GM19463 (cell line): ENCODE measurements around the gene TSHZ2.

Source experiments
- ATAC-seq: cut with Tn5 transposase; IDR thresholded peaks from one replicate; pipeline ENCODE4 v1.9.1; 2021; ENCODE audit warnings: mild to moderate bottlenecking, moderate library complexity; ENCODE audit not compliant: unreplicated experiment

The TSHZ2 gene

DNA sequence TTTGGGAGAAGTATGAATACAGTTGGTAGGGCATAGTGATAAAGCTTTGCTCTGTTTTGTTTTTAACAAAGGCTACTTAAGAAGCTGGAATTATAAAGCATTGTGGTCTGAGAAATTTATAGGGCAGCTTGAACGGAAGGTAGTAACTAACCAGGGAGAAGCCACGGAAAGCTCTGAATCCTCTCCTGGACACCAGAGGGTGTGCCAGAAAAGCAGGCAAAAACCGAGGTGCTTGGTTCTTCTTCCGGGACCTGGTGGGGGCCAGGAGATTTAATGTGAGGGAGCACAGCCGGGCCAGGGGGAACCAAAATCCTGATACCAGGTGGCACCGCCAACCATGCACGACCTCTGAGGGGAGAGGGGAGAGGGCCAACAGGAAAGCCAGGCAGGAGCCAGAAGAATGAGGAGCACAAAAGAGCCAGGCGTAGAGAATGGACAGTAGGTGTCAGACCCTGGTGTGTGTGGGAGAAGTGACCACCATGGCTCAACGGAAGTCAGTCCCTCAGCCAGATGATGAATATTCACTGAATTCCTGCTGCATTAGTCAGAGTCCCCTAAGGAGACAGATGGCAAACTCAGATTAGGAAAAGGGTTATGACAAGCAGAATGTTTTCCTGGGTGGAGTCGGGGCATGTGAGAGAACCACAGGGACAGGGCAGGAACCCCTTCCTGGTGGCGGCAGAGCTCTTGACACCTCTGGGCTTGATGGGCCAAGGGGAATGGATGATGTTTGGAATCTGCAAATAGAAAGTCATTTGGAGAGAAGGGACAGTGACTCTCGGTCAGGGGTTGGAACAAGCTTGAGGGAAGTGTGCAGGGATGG lies 359.2 kb downstream of the TSHZ2 start:
- ATAC-seq = no peak

- no peak for ATAC-seq
Observed at GRCh38 chr20:53332022-53332837, 360.1 kb downstream of the TSHZ2 start.

DNA sequence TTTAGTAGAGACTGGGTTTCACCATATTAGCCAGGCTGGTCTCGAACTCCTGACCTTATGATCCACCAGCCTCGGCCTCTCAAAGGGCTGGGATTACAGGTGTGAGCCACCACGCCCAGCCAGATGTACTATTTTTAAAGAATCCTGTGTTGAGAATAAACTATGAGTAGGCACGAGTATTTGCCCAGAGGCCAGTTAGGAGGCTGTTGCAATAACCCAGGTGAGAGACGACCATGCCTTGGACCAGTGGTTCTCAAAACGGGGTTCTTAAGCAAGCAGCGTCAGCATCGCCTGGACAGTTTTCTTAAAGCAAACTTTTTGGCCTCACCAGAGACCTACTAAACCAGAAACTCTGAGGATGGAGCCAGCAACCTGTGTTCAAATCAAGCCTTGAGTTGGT lies 362.7 kb downstream of the TSHZ2 start:
- ATAC-seq = no peak

DNA sequence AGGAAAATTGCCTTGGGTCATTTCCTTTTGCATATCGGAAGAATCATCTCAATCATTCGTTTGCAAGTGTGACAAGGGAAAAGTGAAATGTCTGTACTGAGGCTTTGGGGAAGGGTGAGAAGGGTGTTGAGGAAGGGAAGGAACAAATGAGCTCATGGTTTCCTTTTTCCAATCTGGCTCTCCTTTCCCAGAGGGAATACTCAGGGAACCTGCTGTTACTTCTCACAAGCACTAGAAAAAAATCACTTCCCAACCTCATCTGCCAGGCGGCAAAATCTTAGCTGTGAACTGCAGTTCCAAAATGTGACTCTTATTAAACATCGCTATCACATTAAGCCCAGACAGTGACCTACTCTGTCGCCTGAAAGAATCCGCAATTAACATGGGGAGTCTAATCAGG lies 363.4 kb downstream of the TSHZ2 start:
- no peak for ATAC-seq

DNA sequence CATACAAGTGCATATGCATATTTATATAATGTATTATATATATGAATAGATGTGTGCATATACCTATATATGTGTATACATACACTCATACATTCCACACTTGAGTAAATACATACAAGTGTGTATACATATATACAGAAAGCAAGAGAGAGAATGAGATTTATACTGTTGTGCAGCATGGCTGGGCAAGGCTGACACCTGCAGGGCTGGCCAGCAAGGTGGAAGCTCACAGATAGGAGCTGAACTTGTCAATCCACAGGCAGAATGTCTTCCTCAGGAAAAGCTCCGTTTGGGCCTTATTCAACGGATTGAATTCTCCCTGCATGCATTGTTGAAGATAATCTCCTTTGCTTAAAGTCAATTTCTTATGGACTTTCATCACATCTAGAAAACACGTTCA lies 364.7 kb downstream of the TSHZ2 start:
- no peak for ATAC-seq

- no peak for ATAC-seq
Observed at GRCh38 chr20:53337390-53338101, 365.4 kb downstream of the TSHZ2 start.

DNA sequence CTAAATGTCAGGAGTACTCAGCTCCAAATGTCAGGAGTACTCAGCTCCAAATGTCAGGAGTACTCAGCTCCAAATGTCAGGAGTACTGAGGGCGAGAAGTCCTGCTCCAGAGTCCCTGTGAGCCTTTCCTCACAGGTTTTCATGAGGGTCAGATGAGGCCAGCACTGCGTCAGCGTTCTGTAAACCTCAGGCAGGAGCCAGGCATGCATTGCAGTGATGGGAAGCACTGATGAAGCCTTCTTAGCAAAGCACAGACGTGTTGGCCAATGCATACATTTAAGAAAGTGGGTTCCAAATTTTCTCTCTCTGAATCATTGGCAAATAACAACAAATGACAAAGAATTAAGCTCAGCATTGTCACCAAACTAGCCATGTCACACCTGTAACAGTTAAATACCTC lies 366.6 kb downstream of the TSHZ2 start:
- ATAC-seq = no peak

DNA sequence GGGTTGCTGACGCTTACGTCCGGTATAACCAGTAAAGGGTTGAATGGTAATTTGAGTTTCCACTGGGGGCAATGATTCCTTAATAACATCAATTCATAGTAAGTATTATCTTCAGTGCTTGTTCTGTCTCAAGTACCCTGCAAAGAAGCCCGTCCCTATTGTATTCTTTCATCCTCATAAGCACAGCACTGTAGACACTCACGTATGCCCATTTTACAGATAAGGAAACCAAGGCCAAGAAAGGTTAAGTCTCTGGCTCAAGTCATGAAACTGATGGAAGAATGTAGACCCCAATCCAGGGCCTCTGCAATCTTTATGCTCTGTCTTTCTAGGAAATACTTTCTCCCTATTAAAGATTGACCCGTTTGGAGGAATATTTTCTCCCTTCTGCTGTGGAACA lies 370.3 kb downstream of the TSHZ2 start:
- ATAC-seq = no peak

DNA sequence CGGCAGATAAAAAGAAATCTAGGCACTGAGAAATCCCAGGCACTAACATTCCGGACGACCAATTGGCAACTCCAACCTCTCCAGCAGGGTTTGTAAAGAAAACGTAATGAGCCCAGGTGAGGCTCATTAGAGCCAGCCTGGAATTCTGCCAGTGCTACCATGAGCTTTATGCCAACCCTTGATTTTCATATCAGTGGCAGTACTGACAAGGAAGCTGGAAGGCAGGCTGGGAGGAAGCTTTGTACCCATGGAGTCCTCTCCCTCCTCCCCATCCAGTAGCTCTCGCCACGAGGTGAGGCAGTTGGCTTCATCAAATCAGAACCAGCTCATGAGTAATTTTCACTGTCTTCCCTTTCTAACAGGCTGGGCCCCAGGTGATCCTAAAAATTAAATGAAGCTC lies 371.3 kb downstream of the TSHZ2 start:
- ATAC-seq = no peak

DNA sequence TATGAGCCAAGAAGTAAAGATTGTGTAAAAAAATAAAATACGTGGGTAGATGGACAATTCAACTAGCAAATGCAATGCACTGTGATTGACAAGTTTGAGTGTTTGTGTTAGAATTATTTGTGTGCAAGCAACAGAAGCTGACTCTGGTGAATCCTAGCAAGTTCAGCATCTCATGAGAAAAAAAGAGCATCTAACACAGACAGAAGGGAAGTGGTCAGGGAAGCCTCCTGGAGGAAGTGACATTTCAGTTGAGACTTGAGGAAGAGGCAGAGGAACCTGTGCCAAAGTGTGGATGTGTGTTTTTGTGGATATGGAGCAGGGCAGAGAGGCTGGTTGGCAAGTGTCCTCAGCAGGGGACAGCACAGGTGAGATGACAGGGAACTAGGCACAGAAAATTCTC lies 372.7 kb downstream of the TSHZ2 start:
- no peak for ATAC-seq

GRCh38 chr20:53345536-53346334 lies 373.6 kb downstream of the TSHZ2 start:
- ATAC-seq = no peak

GRCh38 chr20:53346335-53346648 lies 374.1 kb downstream of the TSHZ2 start:
- ATAC-seq = no peak

GRCh38 chr20:53349730-53350129 lies 377.6 kb downstream of the TSHZ2 start:
- ATAC-seq = no peak

DNA sequence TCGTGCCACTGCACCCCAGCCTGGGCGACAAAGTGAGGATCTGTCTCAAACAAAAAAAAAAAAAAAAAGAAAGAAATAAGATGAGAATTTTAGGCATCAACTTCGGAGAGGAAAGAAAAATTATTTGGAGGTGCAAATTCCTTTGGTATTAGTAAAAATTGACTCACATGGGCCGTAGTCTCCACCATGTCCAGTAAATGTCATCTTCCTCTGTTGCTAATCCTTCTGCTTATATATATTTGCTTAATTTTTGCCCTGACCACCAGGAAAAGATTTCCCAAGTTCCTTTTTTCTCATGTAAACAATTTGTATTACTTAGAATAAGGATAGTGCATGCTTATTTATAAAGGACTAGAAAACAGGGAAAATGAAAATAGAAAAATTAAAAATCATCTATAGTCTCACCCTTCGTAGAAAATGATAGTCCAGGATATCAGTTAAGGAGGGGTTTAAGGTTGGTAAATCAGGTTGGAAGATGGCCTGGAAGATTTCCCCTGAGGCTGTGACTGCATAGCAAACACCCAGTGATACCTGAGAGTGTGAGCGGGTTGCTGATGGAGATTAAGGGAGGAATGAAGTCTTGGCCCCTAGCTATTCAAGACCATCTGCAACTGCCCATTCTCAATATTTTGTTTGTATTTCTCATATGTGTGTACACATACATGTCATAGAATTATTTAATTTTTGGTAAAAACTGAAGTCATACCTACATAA lies 380.7 kb downstream of the TSHZ2 start:
- no peak for ATAC-seq

DNA sequence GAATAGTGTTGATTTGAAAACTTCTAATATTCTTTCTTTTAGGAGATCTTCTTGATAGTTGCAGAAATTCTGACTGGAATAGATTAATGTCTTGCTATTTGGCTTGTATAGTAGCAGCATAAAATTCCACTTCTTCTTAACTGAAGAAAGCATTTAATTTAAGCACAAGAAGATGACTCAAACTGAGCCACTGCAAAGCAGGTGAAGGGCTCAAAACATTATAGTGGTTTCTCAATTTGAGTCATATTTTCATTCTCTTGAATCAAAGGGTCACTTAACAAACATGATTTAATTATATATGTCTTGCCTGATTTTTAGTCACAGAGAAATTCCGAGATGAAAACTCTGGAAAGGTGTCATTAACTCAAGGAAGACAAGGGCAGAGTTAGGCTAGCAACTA lies 382.2 kb downstream of the TSHZ2 start:
- no peak for ATAC-seq

- no peak for ATAC-seq
Observed at GRCh38 chr20:53355790-53356189, 383.6 kb downstream of the TSHZ2 start.

GRCh38 chr20:53359425-53359824 lies 387.3 kb downstream of the TSHZ2 start:
- ATAC-seq = no peak

DNA sequence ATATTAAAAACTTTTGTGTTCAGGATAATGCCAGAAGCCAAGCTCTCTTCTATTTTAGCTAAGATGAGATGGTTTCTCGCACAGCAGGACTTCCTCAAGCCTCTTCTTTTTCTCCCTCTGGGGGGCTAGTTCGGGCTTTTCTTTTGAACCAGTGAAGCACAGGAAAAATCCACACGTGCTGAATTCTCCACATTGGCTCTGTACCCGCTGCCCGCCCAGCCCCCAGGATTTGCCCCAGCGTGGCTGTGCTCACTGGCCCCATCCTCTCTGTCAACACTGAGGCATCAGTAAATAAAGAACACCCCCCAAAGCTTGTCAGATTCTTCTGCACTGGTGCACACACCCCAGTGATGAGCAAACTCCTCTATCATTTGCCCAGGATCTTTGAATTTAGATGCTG lies 388.7 kb downstream of the TSHZ2 start:
- no peak for ATAC-seq

- no peak for ATAC-seq
Observed at GRCh38 chr20:53362736-53363135, 390.6 kb downstream of the TSHZ2 start.

DNA sequence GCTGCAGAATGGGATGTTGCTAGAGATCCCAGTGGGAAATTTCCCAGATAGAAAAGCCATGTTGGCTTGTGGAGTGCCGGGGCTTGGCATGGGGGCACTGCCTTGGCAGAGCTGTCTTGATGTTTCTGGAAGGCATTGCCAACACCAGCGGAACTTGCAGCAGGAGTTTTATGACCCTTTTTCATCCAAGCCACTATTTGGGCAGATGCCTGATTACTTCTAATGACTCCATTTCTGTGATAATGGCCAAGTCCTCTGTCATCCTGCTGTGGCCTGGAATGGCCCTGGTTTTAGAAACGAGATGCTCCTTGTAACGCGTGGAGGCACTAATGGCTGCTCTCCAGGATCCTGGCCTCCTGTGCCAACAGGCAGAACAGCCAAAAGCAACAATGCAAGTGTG lies 392.5 kb downstream of the TSHZ2 start:
- ATAC-seq = no peak
